Glutamatergic neuron (in vitro differentiated cells): ENCODE data around the gene DDX55. TPM values are rescaled to one million over a fixed set of nuclear protein-coding genes. Genes with fewer than 3 reads are reported as not detected.
"Not testable (repeated sequence)": the region's sequence is repeated elsewhere in the genome, so short reads cannot be mapped to it uniquely, and the experiment has no call there.

ENCODE experiments used
- DNase-seq: peaks from one replicate; pipeline ENCODE4 v3.0.0; 2022
- H3K27ac Mint-ChIP-seq: one replicate; pipeline ENCODE4 v1.8.0; 2020; ENCODE audit warnings: mild to moderate bottlenecking, mixed read lengths, inconsistent platforms; ENCODE audit not compliant: unreplicated experiment
- H3K27me3 Mint-ChIP-seq: one replicate; pipeline ENCODE4 v1.8.0; 2020; ENCODE audit warnings: mild to moderate bottlenecking, moderate library complexity, mixed read lengths, inconsistent platforms; ENCODE audit not compliant: unreplicated experiment
- H3K36me3 Mint-ChIP-seq: one replicate; pipeline ENCODE4 v1.8.0; 2020; ENCODE audit warnings: mild to moderate bottlenecking, mixed read lengths, inconsistent platforms; ENCODE audit not compliant: unreplicated experiment
- H3K4me1 Mint-ChIP-seq: one replicate; pipeline ENCODE4 v1.8.0; 2020; ENCODE audit warnings: mild to moderate bottlenecking, low read depth, mixed read lengths, inconsistent platforms; ENCODE audit not compliant: unreplicated experiment
- H3K4me3 Mint-ChIP-seq: one replicate; pipeline ENCODE4 v1.8.0; 2020; ENCODE audit warnings: mild to moderate bottlenecking, mixed read lengths, inconsistent platforms; ENCODE audit not compliant: unreplicated experiment
- H3K9me3 Mint-ChIP-seq: one replicate; pipeline ENCODE4 v1.8.0; 2020; ENCODE audit warnings: mild to moderate bottlenecking, moderate library complexity, mixed read lengths, inconsistent platforms; ENCODE audit not compliant: unreplicated experiment
- total RNA-seq: library from RNA; stranded (reverse); fragmentation: NEBNext Ultra II Directional; extraction: Animal tissue kit (Norgen Biotek cat#: 25700); gene quantifications from one replicate; pipeline ENCODE4 v1.2.1, GENCODE V29; 2021; ENCODE audit not compliant: unreplicated experiment
- TF ChIP-seq, protein P1 (sequence below): fragments of 200-600 bp; sonication (generic); IDR thresholded peaks from one replicate; pipeline ENCODE4 v1.5.0; 2021; ENCODE audit not compliant: partially characterized antibody, unreplicated experiment

DDX55 gene
- total RNA-seq, 1 donor from 2014 or later, result 25.2 TPM

DNA sequence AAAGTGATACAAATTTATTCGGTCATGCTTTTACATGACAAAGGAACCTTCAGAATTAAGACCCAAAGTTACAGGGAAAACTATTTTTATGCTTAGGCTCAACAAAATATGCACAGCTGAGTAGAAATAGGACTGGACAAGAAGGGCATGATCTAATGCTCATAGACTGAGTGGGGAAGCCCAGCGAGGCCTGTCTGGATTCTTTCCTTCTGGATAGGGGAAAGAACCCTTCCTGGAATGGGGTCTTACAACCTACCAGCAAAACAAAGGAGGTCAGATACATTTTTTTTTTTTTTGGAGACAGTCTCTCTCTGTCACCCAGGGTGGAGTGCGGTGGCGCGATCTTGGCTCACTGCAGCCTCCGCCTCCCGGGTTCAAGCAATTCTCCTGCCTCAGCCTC is 2.2 kb upstream of the DDX55 start:
- no peak overlapping the region for H3K27ac Mint-ChIP-seq

DNA sequence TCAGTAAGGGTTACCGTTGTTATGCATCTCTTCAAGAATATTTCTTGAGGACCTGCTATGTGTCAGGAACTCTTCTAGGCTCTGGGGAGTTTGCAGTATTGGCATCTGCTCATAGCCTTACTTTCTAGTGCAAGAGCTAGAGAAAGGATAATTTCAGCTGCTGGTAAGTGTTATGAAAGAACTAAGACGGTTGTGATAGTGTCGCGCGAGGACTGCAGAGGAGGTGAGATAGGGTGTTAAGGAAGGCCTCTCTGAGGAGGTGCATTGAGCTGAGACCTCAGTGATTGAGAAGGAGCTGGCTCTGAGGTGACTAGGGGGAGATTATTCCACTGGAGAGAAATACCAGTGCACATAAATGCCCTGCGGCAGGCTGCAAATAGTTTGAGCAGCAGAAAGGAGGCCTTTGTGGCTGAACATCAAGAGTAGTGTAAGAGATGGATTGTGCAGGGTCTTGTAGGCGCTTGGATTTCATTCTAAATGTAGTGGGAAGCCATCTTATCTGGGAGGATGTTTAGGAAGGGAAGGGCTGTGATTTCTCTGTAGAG is 824 bp downstream of the DDX55 start:
- peak overlapping the region; percentile 98 for H3K4me3 Mint-ChIP-seq
- peak overlapping the region; percentile 65 for H3K27ac Mint-ChIP-seq
- H3K9me3 Mint-ChIP-seq, result peaks cover 10% of the 10 kb centered on the region
- H3K36me3 Mint-ChIP-seq, result no peaks in the 10 kb centered on the region
- TF ChIP-seq, protein P1, sequence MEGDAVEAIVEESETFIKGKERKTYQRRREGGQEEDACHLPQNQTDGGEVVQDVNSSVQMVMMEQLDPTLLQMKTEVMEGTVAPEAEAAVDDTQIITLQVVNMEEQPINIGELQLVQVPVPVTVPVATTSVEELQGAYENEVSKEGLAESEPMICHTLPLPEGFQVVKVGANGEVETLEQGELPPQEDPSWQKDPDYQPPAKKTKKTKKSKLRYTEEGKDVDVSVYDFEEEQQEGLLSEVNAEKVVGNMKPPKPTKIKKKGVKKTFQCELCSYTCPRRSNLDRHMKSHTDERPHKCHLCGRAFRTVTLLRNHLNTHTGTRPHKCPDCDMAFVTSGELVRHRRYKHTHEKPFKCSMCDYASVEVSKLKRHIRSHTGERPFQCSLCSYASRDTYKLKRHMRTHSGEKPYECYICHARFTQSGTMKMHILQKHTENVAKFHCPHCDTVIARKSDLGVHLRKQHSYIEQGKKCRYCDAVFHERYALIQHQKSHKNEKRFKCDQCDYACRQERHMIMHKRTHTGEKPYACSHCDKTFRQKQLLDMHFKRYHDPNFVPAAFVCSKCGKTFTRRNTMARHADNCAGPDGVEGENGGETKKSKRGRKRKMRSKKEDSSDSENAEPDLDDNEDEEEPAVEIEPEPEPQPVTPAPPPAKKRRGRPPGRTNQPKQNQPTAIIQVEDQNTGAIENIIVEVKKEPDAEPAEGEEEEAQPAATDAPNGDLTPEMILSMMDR, result no peak
- peaks cover 5% of the 10 kb centered on the region for H3K27me3 Mint-ChIP-seq
- no peak for DNase-seq
- peaks cover 10% of the 10 kb centered on the region for H3K4me1 Mint-ChIP-seq

More for the DNA sequence above, 2.2 kb upstream of the DDX55 start:
- no peaks in the 10 kb centered on the region for H3K36me3 Mint-ChIP-seq
- H3K27me3 Mint-ChIP-seq, result peaks cover 5% of the 10 kb centered on the region
- peaks cover 10% of the 10 kb centered on the region for H3K9me3 Mint-ChIP-seq
- peaks cover 10% of the 10 kb centered on the region for H3K4me1 Mint-ChIP-seq
- DNase-seq, result no peak
- TF ChIP-seq, protein P1, result no peak
- peak overlapping the region; percentile 30 for H3K4me3 Mint-ChIP-seq

DNA sequence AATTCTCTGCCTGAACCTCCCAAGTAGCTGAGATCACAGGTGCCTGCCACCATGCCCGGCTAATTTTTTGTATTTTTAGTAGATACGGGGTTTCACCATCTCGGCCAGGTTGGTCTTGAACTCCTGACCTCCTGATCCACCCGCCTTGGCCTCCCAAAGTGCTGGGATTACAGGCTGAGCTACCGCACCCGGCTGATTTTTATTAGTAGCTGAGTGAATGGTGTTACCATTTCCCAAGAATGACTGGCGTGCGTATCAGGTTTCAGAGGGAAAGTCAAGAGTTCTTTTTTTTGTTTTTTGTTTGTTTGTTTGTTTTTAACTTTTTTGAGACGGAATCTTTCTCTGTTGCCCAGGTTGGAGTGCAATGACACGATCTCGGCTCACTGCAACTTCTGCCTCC is 1.6 kb downstream of the DDX55 start:
- peaks cover 10% of the 10 kb centered on the region for H3K4me1 Mint-ChIP-seq
- not testable (repeated sequence) for H3K4me3 Mint-ChIP-seq, H3K36me3 Mint-ChIP-seq, H3K27me3 Mint-ChIP-seq, DNase-seq, H3K9me3 Mint-ChIP-seq, H3K27ac Mint-ChIP-seq

DNA sequence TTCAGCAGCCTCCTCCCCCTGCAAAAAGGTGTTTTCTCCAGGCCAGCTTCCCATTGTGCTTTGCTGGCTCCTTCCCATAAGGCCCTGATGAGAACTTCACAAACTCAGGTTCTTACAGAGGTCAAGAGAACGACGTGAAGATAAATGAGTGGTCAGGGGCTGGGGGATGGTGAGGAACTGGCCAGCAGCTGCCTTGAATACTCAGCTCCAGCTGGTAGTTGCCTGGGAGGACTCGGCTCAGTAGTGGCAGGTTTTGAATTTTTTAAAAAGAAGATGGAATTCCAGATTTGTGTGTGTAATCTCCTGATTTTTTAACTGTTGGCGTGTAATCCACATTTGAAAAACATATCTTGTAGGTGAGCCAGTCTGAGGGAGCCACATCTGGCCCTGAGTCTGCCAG is 5.9 kb downstream of the DDX55 start:
- no peak overlapping the region for H3K4me3 Mint-ChIP-seq
- H3K27me3 Mint-ChIP-seq, result peaks cover 2% of the 10 kb centered on the region
- no peak for DNase-seq
- peaks cover 4% of the 10 kb centered on the region for H3K4me1 Mint-ChIP-seq
- H3K9me3 Mint-ChIP-seq, result peaks cover 4% of the 10 kb centered on the region
- H3K27ac Mint-ChIP-seq, result no peak overlapping the region
- H3K36me3 Mint-ChIP-seq, result no peaks in the 10 kb centered on the region
- TF ChIP-seq, protein P1, result no peak

DNA sequence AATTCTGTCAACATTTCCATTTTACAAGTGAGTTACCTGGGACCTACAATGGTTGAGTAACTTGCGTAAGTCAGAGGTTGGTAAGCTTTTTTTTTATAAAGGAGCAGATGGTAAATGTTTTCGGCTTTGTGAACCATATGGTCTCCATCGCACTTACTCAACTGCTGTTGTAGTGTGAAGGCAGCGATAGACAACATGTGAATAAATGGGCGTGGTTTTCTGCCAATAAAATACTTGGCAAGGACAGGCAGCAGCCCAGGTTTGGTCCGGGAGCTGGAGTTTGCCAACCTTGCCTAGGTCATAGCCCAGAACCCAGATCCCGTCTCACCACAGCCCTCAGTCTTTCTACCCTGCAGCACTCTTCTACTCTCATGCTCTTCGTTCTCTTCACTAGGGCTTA is 6.3 kb downstream of the DDX55 start:
- Mint-ChIP-seq H3K9me3 (no peaks in the 10 kb centered on the region), H3K36me3 (no peaks in the 10 kb centered on the region), H3K4me1 (no peaks in the 10 kb centered on the region), H3K4me3 (no peak overlapping the region), H3K27ac (no peak overlapping the region), H3K27me3 (no peaks in the 10 kb centered on the region)
- TF ChIP-seq, protein P1, result no peak
- DNase-seq, result no peak
